ENCODE results near the gene CFAP141.
"Not testable (repeated sequence)": the region's sequence is repeated elsewhere in the genome, so short reads cannot be mapped to it uniquely, and the experiment has no call there.

- TF ChIP-seq FOXM1 (IDR thresholded peaks at IDR 0.05; ENCODE audit: borderline replicate concordance); HDGF (IDR thresholded peaks at IDR 0.05; ENCODE audit: borderline replicate concordance); TARDBP (IDR thresholded peaks at IDR 0.05); BHLHE40 (IDR thresholded peaks at IDR 0.05; ENCODE audit: borderline replicate concordance); ZNF384 (IDR thresholded peaks at IDR 0.05); ARNT (IDR thresholded peaks at IDR 0.05); FOXA1 (IDR thresholded peaks at IDR 0.05); ELF4 (IDR thresholded peaks at IDR 0.05); L3MBTL2 (conservative IDR thresholded peaks at IDR 0.05); SP1 (IDR thresholded peaks at IDR 0.05); FOXK2 (IDR thresholded peaks at IDR 0.05); LEF1 (IDR thresholded peaks at IDR 0.05; ENCODE audit: borderline replicate concordance); CTBP1 (IDR thresholded peaks at IDR 0.05; ENCODE audit: borderline replicate concordance); SUZ12 (IDR thresholded peaks at IDR 0.05): not testable (repeated sequence)
Measured at GRCh38 chr1:154233127-154233526, 27.0 kb upstream of the CFAP141 start.

Measured in HEK293T (cell line).